Measurements from ENCODE around the gene CAPN10. TPM values are rescaled to one million over a fixed set of nuclear protein-coding genes. Genes with fewer than 3 reads are reported as not detected.

The CAPN10 gene
- total and polyA plus RNA-seq, 2 donors (not counting 3 experiments of a cell fraction or from before 2014, with no cell fraction given): 25.2 to 39.9 TPM

DNA sequence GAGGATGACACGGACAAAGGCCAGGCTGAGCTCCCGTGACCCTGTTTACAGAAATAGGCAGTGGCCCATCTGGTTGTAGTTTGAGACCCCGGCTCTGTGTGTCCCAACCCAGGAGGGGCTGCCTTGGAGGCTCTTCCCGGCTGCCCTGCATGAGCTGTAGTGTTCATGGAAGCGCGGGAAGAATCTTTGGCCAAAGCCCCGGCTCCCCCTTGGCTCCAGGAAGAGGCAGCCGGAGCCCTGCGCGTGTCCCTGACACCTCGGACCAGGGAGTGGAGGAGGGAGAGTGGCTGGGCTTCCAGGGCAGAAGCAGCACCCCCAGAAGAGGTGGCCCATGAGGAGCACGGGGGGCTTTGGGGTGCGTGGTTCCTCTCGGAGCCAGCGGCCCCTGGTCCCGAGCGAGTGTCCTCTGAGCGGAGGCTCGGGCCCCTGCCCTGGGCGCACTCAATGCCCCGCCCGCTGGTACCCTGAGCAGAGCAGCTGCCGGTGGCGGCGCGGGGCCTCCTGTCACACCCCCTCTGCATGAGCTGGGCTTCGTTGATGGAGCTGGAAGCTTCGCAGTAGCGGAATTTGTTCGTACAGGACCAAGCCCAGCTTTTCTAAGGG, 60.5 kb downstream of the CAPN10 start:
- CTCF ChIA-PET: no interaction called here
- Histone ChIP-seq H3K4me2 (ENCODE audit: insufficient read depth, low read length) (no peak overlapping the region), H3K36me3 (ENCODE audit: control insufficient read depth in 2 of 2, extremely low read depth in 1 of 2, insufficient read depth in 2 of 2, low read length in 2 of 2) (no peaks in the 10 kb centered on the region), H4K20me1 (replicated peaks; ENCODE audit: control insufficient read depth, extremely low read depth, insufficient read depth, low read length) (no peaks in the 10 kb centered on the region), H3K4me3 (replicated peaks in 1 of 3; ENCODE audit: insufficient read depth in 1 of 3, low read depth in 1 of 3, low read length in 3 of 3) (no peak overlapping the region), H3K9me1 (replicated peaks; ENCODE audit: control insufficient read depth, extremely low read depth, insufficient read depth, low read length) (no peaks in the 10 kb centered on the region), H3K27ac (ENCODE audit: insufficient read depth, low read depth, low read length) (no peak overlapping the region), H3K9me3 (replicated peaks; ENCODE audit: control insufficient read depth, insufficient read depth, low read length) (no peaks in the 10 kb centered on the region), H3K4me1 (ENCODE audit: control insufficient read depth, extremely low read depth, insufficient read depth, low read length) (no peaks in the 10 kb centered on the region), H3K27me3 (ENCODE audit: control insufficient read depth in 2 of 2, insufficient read depth in 2 of 2, low read length in 2 of 2) (peaks cover 0 to 2% of the 10 kb centered on the region in 2 experiments), H3K9ac (replicated peaks; ENCODE audit: extremely low read depth, insufficient read depth, low read length) (no peak overlapping the region), H2AFZ (ENCODE audit: low read depth, low read length) (no peak overlapping the region), H3K79me2 (ENCODE audit: control insufficient read depth, insufficient read depth, low read length) (no peaks in the 10 kb centered on the region)
- dilution Hi-C loops (cut with MboI; ENCODE audit: extremely low pct_ligation_motif_present, low sequenced_read_pairs) (no loop called here), intact Hi-C loops (cut with micrococcal nuclease) (no loop called here)
- DNase-seq (ENCODE audit: low read depth, low spot score) (no peak), FAIRE-seq (no peak)
- no TSS peak for BruUV-seq (replicated peaks)
- no peak for TF ChIP-seq FOS (IDR thresholded peaks at IDR 0.05; ENCODE audit: borderline replicate concordance, insufficient read depth, low read length)
- TF ChIP-seq, protein P1, sequence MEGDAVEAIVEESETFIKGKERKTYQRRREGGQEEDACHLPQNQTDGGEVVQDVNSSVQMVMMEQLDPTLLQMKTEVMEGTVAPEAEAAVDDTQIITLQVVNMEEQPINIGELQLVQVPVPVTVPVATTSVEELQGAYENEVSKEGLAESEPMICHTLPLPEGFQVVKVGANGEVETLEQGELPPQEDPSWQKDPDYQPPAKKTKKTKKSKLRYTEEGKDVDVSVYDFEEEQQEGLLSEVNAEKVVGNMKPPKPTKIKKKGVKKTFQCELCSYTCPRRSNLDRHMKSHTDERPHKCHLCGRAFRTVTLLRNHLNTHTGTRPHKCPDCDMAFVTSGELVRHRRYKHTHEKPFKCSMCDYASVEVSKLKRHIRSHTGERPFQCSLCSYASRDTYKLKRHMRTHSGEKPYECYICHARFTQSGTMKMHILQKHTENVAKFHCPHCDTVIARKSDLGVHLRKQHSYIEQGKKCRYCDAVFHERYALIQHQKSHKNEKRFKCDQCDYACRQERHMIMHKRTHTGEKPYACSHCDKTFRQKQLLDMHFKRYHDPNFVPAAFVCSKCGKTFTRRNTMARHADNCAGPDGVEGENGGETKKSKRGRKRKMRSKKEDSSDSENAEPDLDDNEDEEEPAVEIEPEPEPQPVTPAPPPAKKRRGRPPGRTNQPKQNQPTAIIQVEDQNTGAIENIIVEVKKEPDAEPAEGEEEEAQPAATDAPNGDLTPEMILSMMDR (IDR thresholded peaks at IDR 0.05; ENCODE audit: extremely low read depth in 1 of 2, insufficient read depth in 1 of 2, low read depth in 1 of 2, low read length in 2 of 2): no peak
- no peak for TF ChIP-seq JUN (IDR thresholded peaks at IDR 0.05; ENCODE audit: borderline replicate concordance, insufficient read depth, insufficient read length, low read depth)
- TF ChIP-seq POLR2A (IDR thresholded peaks at IDR 0.05; ENCODE audit: low read depth, low read length): no peak
- no peak for TF ChIP-seq EZH2 (IDR thresholded peaks at IDR 0.05; ENCODE audit: borderline replicate concordance, low read depth, low read length, severe bottlenecking)
- TF ChIP-seq GATA2 (IDR thresholded peaks at IDR 0.05; ENCODE audit: insufficient read depth, insufficient read length, low read depth, low read length): no peak
- TF ChIP-seq, protein P2, sequence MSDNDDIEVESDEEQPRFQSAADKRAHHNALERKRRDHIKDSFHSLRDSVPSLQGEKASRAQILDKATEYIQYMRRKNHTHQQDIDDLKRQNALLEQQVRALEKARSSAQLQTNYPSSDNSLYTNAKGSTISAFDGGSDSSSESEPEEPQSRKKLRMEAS (IDR thresholded peaks at IDR 0.05; ENCODE audit: insufficient read depth, insufficient read length): no peak
- TF ChIP-seq MYC (IDR thresholded peaks at IDR 0.05; ENCODE audit: low read depth, low read length): no peak
- TF ChIP-seq POLR2AphosphoS5 (IDR thresholded peaks at IDR 0.05; ENCODE audit: insufficient read depth, low read depth, low read length): no peak
- POLR2A ChIA-PET: no interaction called here

Data from endothelial cell of umbilical vein (primary cell).